GM13976 (cell line): ENCODE data around the gene FDXR.
"Not testable (repeated sequence)": the region's sequence is repeated elsewhere in the genome, so short reads cannot be mapped to it uniquely, and the experiment has no call there.

Experiments used
- DNase-seq: peaks from one replicate; pipeline ENCODE4 v3.0.0; 2012; ENCODE audit warnings: low spot score
- CTCF ChIP-seq: IDR thresholded peaks from 2 replicates; pipeline ENCODE4 v1.5.1; 2012; ENCODE audit warnings: borderline replicate concordance, mild to moderate bottlenecking; ENCODE audit not compliant: insufficient read depth; ENCODE audit errors: extremely low read depth, missing control alignments, control extremely low read depth
- in situ Hi-C: fragments of 300-500 bp; cut with MboI; formaldehyde crosslinking; loops from one replicate; pipeline ENCODE4 v1.12.0; 2022; ENCODE audit warnings: low sequenced_read_pairs, mixed read lengths, inconsistent platforms; ENCODE audit not compliant: unreplicated experiment

Gene FDXR

GRCh38 chr17:74875155-74875976, 2.6 kb upstream of the FDXR start:
- TF ChIP-seq CTCF, result no peak
- in situ Hi-C loops, result no loop called here
- no peak for DNase-seq

GRCh38 chr17:74874615-74875037, 1.8 kb upstream of the FDXR start:
- in situ Hi-C loops, result no loop called here
- TF ChIP-seq CTCF, result no peak
- DNase-seq, result no peak

GRCh38 chr17:74873874-74874614, 1.2 kb upstream of the FDXR start:
- no peak for DNase-seq
- TF ChIP-seq CTCF, result no peak
- in situ Hi-C loops, result no loop called here

GRCh38 chr17:74873037-74873873, 461 bp upstream of the FDXR start:
- TF ChIP-seq CTCF, result no peak
- peak; percentile 100 for DNase-seq
- in situ Hi-C loops, result no loop called here

GRCh38 chr17:74871356-74872076, 1.3 kb downstream of the FDXR start:
- no peak for TF ChIP-seq CTCF
- no peak for DNase-seq
- in situ Hi-C loops, result no loop called here

- TF ChIP-seq CTCF, result no peak
- no peak for DNase-seq
- in situ Hi-C loops, result no loop called here
Measured at GRCh38 chr17:74870512-74870911, 2.3 kb downstream of the FDXR start.

GRCh38 chr17:74870028-74870427, 2.8 kb downstream of the FDXR start:
- DNase-seq, in situ Hi-C loops: not testable (repeated sequence)
